ENCODE results near the gene SSC5D.

DNA sequence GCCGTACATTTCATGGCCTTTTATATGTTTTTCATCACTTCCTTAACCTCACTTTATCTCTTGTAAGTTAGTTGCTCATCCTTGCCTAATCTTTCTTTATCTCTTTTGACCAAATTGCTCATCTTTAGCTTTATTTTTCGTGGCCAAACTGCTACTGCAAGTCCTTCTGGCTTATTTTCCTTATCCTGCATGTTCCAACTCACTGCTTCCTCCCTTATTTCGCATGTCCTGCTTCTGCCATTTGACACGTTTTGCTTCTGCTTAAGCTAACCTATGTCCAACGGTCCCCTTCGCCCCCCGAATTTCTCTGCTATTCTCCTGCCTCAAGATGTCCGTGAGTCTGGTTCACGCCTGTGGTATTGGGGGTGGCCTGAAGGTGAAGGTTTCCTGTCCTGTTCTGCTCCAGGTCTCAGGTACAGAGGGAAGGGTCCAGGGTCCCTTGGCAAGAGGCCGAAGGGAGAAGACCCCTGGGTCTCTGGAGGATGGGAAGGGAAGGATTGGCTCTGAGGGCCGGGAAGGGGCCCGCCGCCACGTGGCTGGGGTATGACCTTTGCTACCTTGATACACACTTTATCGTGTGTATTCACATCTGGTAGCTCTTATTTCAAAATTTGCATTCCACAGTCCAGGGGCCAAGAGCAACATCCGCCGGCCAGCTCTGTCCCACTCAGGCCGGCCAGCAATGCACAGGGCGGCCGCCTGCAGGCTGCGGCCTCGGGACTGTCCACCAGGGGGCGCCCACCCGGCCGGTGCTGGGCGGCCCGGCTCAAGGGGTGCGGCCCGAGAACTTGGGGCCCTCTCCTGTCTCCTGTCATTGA, 20.8 kb upstream of the SSC5D start:
- peak; percentile 99 for TF ChIP-seq CTCF (conservative IDR thresholded peaks at IDR 0.05; ENCODE audit: low read length)
- no peak for TF ChIP-seq EZH2phosphoT487 (IDR thresholded peaks at IDR 0.05; ENCODE audit: borderline replicate concordance, low read depth, low read length)

All from OCI-LY7 (cell line).